GM23338 (cell line): ENCODE measurements around the gene EIF4EBP3. TPM values are rescaled to one million over a fixed set of nuclear protein-coding genes. Genes with fewer than 3 reads are reported as not detected.
A peak's percentile ranks its signal among the peaks of the same experiment; 100 is the strongest.

Experiments used
- ATAC-seq: fragments of 200-7000 bp; cut with Tn5 transposase; 3 replicates; pipeline ENCODE4 v1.9.1; 2020
- DNase-seq: peaks from one replicate; pipeline ENCODE4 v3.0.0-alpha.2; 2015; ENCODE audit warnings: low spot score
- H2AFZ ChIP-seq: fragments of 200-600 bp; sonication (generic); 2 replicates; pipeline ENCODE4 v1.8.0; 2016; ENCODE audit warnings: antibody characterized with exemption, mild to moderate bottlenecking, moderate library complexity
- H3F3A ChIP-seq: fragments of 200-600 bp; sonication (generic); replicated peaks from 2 replicates; pipeline ENCODE4 v1.8.0; 2017; ENCODE audit warnings: antibody characterized with exemption, mixed run types, low read depth
- H3K27ac ChIP-seq: fragments of 200-600 bp; sonication (generic); 2 replicates; pipeline ENCODE4 v1.6.1; 2016; ENCODE audit warnings: low read depth
- H3K27me3 ChIP-seq: fragments of 200-600 bp; sonication (generic); 2 replicates; pipeline ENCODE4 v1.8.0; 2016; ENCODE audit warnings: mild to moderate bottlenecking, mixed run types, moderate library complexity; ENCODE audit not compliant: insufficient read depth
- H3K36me3 ChIP-seq: fragments of 200-600 bp; sonication (generic); 2 replicates; pipeline ENCODE4 v1.8.0; 2016; ENCODE audit warnings: mild to moderate bottlenecking; ENCODE audit not compliant: insufficient read depth
- H3K4me1 ChIP-seq: fragments of 200-600 bp; sonication (generic); 2 replicates; pipeline ENCODE4 v1.8.0; 2016; ENCODE audit warnings: mild to moderate bottlenecking, moderate library complexity; ENCODE audit not compliant: insufficient read depth
- H3K4me2 ChIP-seq: fragments of 200-600 bp; sonication (generic); 2 replicates; pipeline ENCODE4 v1.7.1; 2017; ENCODE audit warnings: mixed run types
- H3K4me3 ChIP-seq: fragments of 200-600 bp; sonication (generic); 2 replicates; pipeline ENCODE4 v1.6.1; 2016; ENCODE audit warnings: mixed run types
- H3K79me2 ChIP-seq: fragments of 200-600 bp; sonication (generic); replicated peaks from 2 replicates; pipeline ENCODE4 v1.8.0; 2017; ENCODE audit warnings: mild to moderate bottlenecking; ENCODE audit not compliant: insufficient read depth
- H3K9me2 ChIP-seq: fragments of 200-600 bp; sonication (generic); 2 replicates; pipeline ENCODE4 v1.8.0; 2017; ENCODE audit not compliant: insufficient read depth
- H4K20me1 ChIP-seq: fragments of 200-600 bp; sonication (generic); replicated peaks from 2 replicates; pipeline ENCODE4 v1.8.0; 2017; ENCODE audit warnings: mild to moderate bottlenecking; ENCODE audit not compliant: insufficient read depth
- H3K27ac Mint-ChIP-seq: 2 replicates; pipeline ENCODE4 v1.8.0; 2020; ENCODE audit warnings: inconsistent platforms, mild to moderate bottlenecking, moderate library complexity, mixed read lengths
- H3K27me3 Mint-ChIP-seq: 3 replicates; pipeline ENCODE4 v1.8.0; 2022; ENCODE audit warnings: low read depth, mild to moderate bottlenecking, moderate library complexity, mixed read lengths, inconsistent platforms; ENCODE audit not compliant: insufficient read depth, poor library complexity
- H3K36me3 Mint-ChIP-seq: 3 replicates; pipeline ENCODE4 v1.8.0; 2021; ENCODE audit warnings: low read depth, mild to moderate bottlenecking, inconsistent platforms, moderate library complexity, mixed read lengths
- H3K4me1 Mint-ChIP-seq: 3 replicates; pipeline ENCODE4 v1.8.0; 2020; ENCODE audit warnings: mild to moderate bottlenecking, inconsistent platforms, mixed read lengths
- H3K4me3 Mint-ChIP-seq: 3 replicates; pipeline ENCODE4 v1.8.0; 2021; ENCODE audit warnings: moderate library complexity, mild to moderate bottlenecking, inconsistent platforms, mixed read lengths
- H3K9me3 Mint-ChIP-seq: 3 replicates; pipeline ENCODE4 v1.8.0; 2020; ENCODE audit warnings: moderate library complexity, mild to moderate bottlenecking, inconsistent platforms, mixed read lengths
- CREB1 ChIP-seq: fragments of 250-450 bp; sonication (Bioruptor Pico); IDR thresholded peaks from 2 replicates; pipeline ENCODE4 v1.5.0; 2020; ENCODE audit warnings: low read depth, mild to moderate bottlenecking, moderate library complexity
- EZH2 ChIP-seq: fragments of 200-600 bp; sonication (generic); IDR thresholded peaks from one replicate; pipeline ENCODE4 v1.8.0; 2017; ENCODE audit warnings: antibody characterized with exemption, mild to moderate bottlenecking, low read depth; ENCODE audit not compliant: unreplicated experiment
- EZH2phosphoT487 ChIP-seq: fragments of 200-600 bp; sonication (generic); IDR thresholded peaks from one replicate; pipeline ENCODE4 v1.8.1; 2018; ENCODE audit warnings: antibody characterized with exemption; ENCODE audit not compliant: unreplicated experiment
- JUNB ChIP-seq: IDR thresholded peaks from one replicate; pipeline ENCODE4 v1.6.1; 2016; ENCODE audit warnings: antibody characterized with exemption; ENCODE audit not compliant: unreplicated experiment
- NANOG ChIP-seq: IDR thresholded peaks from 2 replicates; pipeline ENCODE4 v1.6.1; 2016; ENCODE audit warnings: antibody characterized with exemption, borderline replicate concordance
- POLR2AphosphoS5 ChIP-seq: IDR thresholded peaks from 2 replicates; pipeline ENCODE4 v1.6.1; 2016; ENCODE audit warnings: antibody characterized with exemption, low read depth
- REST ChIP-seq: IDR thresholded peaks from one replicate; pipeline ENCODE4 v1.6.1; 2018; ENCODE audit warnings: antibody characterized with exemption; ENCODE audit not compliant: unreplicated experiment
- STAT1 ChIP-seq: IDR thresholded peaks from one replicate; pipeline ENCODE4 v1.6.1; 2016; ENCODE audit warnings: antibody characterized with exemption; ENCODE audit not compliant: unreplicated experiment
- ZNF114 ChIP-seq: fragments of 250-450 bp; sonication (Bioruptor Pico); IDR thresholded peaks from 2 replicates; pipeline ENCODE4 v1.5.0; 2020; ENCODE audit warnings: mild to moderate bottlenecking, moderate library complexity
- ZNF331 ChIP-seq: fragments of 250-450 bp; sonication (Bioruptor Pico); IDR thresholded peaks from 2 replicates; pipeline ENCODE4 v1.5.0; 2020; ENCODE audit warnings: low read depth, mild to moderate bottlenecking, moderate library complexity
- polyA plus RNA-seq: library from polyadenylated mRNA; unstranded; fragments of >200 nt; fragmentation: Nextera tagmentation; extraction: Ambion mirVana; gene quantifications from 2 replicates; pipeline ENCODE4 v1.2.1, GENCODE V29; 2016
- total RNA-seq: library from RNA; depleted of rRNA; stranded (reverse); fragments of >200 nt; shearing (Covaris generic); gene quantifications from 2 replicates; pipeline ENCODE4 v1.2.3, GENCODE V29; 2014
- TF ChIP-seq, protein P1 (sequence below): IDR thresholded peaks from 2 replicates; pipeline ENCODE4 v1.6.1; 2016; ENCODE audit warnings: antibody characterized with exemption
- TF ChIP-seq, protein P2 (sequence below), 2 experiments: fragments of 200-600 bp in 1 of 2; sonication (generic) in 1 of 2; conservative IDR thresholded peaks; 2 replicates each; pipeline versions ENCODE4 v1.5.1 to v1.6.1; 2016 to 2017; ENCODE audit warnings: antibody characterized with exemption in 2 of 2, low read depth in 2 of 2, mild to moderate bottlenecking in 2 of 2, moderate library complexity in 1 of 2
- TF ChIP-seq, protein P3 (sequence below): fragments of 250-450 bp; sonication (Bioruptor Pico); IDR thresholded peaks from 2 replicates; pipeline ENCODE4 v1.5.0; 2020; ENCODE audit warnings: mild to moderate bottlenecking, moderate library complexity

The EIF4EBP3 gene
- total and polyA plus RNA-seq, 2 experiments from 2014 or later: 2.4 to 21.5 TPM

DNA sequence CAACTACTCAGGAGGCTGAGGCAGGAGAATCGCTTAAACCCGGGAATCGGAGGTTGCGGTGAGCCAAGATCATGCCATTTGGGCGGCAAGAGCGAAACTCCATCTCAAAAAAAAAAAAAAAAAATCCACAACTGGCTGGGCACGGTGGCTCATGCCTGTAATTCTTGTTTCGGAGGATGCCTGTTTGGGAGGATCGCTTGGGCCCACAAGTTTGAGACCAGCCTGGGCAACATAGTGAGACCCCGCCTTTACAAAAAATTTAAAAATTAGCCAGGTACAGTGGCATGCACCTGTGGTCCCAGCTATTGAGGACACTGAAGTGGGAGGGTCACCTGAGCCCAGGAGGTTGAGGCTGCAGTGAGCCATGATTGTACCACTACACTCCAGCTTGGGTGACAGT, 1.9 kb upstream of the EIF4EBP3 start:
- peaks cover 55% of the 10 kb centered on the region for H3K36me3 Mint-ChIP-seq
- peaks cover 29% of the 10 kb centered on the region for H3K36me3 ChIP-seq

More for the DNA sequence above, 1.9 kb upstream of the EIF4EBP3 start:
- H3K9me3 Mint-ChIP-seq: no peaks in the 10 kb centered on the region
- no peaks in the 10 kb centered on the region for H3K79me2 ChIP-seq
- H3K4me3 ChIP-seq: no peak overlapping the region
- ATAC-seq: no peak
- TF ChIP-seq ZNF114 (CRISPR knock-in tag) (no peak), ZNF331 (no peak), JUNB (no peak), EZH2phosphoT487 (no peak), EZH2 (no peak), NANOG (no peak), POLR2AphosphoS5 (no peak), STAT1 (no peak), REST (no peak), CREB1 (no peak)
- TF ChIP-seq, protein P1, sequence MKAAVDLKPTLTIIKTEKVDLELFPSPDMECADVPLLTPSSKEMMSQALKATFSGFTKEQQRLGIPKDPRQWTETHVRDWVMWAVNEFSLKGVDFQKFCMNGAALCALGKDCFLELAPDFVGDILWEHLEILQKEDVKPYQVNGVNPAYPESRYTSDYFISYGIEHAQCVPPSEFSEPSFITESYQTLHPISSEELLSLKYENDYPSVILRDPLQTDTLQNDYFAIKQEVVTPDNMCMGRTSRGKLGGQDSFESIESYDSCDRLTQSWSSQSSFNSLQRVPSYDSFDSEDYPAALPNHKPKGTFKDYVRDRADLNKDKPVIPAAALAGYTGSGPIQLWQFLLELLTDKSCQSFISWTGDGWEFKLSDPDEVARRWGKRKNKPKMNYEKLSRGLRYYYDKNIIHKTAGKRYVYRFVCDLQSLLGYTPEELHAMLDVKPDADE: no peak
- TF ChIP-seq, protein P2, sequence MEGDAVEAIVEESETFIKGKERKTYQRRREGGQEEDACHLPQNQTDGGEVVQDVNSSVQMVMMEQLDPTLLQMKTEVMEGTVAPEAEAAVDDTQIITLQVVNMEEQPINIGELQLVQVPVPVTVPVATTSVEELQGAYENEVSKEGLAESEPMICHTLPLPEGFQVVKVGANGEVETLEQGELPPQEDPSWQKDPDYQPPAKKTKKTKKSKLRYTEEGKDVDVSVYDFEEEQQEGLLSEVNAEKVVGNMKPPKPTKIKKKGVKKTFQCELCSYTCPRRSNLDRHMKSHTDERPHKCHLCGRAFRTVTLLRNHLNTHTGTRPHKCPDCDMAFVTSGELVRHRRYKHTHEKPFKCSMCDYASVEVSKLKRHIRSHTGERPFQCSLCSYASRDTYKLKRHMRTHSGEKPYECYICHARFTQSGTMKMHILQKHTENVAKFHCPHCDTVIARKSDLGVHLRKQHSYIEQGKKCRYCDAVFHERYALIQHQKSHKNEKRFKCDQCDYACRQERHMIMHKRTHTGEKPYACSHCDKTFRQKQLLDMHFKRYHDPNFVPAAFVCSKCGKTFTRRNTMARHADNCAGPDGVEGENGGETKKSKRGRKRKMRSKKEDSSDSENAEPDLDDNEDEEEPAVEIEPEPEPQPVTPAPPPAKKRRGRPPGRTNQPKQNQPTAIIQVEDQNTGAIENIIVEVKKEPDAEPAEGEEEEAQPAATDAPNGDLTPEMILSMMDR (conservative IDR thresholded peaks at IDR 0.05; ENCODE audit: low read depth in 2 of 2): no peak
- TF ChIP-seq, protein P3, sequence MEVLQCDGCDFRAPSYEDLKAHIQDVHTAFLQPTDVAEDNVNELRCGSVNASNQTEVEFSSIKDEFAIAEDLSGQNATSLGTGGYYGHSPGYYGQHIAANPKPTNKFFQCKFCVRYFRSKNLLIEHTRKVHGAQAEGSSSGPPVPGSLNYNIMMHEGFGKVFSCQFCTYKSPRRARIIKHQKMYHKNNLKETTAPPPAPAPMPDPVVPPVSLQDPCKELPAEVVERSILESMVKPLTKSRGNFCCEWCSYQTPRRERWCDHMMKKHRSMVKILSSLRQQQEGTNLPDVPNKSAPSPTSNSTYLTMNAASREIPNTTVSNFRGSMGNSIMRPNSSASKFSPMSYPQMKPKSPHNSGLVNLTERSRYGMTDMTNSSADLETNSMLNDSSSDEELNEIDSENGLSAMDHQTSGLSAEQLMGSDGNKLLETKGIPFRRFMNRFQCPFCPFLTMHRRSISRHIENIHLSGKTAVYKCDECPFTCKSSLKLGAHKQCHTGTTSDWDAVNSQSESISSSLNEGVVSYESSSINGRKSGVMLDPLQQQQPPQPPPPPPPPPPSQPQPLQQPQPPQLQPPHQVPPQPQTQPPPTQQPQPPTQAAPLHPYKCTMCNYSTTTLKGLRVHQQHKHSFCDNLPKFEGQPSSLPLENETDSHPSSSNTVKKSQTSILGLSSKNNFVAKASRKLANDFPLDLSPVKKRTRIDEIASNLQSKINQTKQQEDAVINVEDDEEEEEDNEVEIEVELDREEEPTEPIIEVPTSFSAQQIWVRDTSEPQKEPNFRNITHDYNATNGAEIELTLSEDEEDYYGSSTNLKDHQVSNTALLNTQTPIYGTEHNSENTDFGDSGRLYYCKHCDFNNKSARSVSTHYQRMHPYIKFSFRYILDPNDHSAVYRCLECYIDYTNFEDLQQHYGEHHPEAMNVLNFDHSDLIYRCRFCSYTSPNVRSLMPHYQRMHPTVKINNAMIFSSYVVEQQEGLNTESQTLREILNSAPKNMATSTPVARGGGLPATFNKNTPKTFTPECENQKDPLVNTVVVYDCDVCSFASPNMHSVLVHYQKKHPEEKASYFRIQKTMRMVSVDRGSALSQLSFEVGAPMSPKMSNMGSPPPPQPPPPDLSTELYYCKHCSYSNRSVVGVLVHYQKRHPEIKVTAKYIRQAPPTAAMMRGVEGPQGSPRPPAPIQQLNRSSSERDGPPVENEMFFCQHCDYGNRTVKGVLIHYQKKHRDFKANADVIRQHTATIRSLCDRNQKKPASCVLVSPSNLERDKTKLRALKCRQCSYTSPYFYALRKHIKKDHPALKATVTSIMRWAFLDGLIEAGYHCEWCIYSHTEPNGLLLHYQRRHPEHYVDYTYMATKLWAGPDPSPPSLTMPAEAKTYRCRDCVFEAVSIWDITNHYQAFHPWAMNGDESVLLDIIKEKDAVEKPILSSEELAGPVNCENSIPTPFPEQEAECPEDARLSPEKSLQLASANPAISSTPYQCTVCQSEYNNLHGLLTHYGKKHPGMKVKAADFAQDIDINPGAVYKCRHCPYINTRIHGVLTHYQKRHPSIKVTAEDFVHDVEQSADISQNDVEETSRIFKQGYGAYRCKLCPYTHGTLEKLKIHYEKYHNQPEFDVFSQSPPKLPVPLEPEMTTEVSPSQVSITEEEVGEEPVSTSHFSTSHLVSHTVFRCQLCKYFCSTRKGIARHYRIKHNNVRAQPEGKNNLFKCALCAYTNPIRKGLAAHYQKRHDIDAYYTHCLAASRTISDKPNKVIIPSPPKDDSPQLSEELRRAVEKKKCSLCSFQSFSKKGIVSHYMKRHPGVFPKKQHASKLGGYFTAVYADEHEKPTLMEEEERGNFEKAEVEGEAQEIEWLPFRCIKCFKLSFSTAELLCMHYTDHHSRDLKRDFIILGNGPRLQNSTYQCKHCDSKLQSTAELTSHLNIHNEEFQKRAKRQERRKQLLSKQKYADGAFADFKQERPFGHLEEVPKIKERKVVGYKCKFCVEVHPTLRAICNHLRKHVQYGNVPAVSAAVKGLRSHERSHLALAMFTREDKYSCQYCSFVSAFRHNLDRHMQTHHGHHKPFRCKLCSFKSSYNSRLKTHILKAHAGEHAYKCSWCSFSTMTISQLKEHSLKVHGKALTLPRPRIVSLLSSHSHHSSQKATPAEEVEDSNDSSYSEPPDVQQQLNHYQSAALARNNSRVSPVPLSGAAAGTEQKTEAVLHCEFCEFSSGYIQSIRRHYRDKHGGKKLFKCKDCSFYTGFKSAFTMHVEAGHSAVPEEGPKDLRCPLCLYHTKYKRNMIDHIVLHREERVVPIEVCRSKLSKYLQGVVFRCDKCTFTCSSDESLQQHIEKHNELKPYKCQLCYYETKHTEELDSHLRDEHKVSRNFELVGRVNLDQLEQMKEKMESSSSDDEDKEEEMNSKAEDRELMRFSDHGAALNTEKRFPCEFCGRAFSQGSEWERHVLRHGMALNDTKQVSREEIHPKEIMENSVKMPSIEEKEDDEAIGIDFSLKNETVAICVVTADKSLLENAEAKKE (CRISPR knock-in tag): no peak
- no peak overlapping the region for H3K4me2 ChIP-seq
- no peak overlapping the region for H3K27ac Mint-ChIP-seq
- H3K9me2 ChIP-seq: no peaks in the 10 kb centered on the region
- H3K4me1 Mint-ChIP-seq: peaks cover 24% of the 10 kb centered on the region
- no peak for DNase-seq
- peaks cover 17% of the 10 kb centered on the region for H3F3A ChIP-seq
- H3K27me3 ChIP-seq: no peaks in the 10 kb centered on the region
- H3K4me1 ChIP-seq: peaks cover 26% of the 10 kb centered on the region
- H3K4me3 Mint-ChIP-seq: no peak overlapping the region
- H4K20me1 ChIP-seq: peaks cover 2% of the 10 kb centered on the region
- peaks cover 17% of the 10 kb centered on the region for H3K27me3 Mint-ChIP-seq
- H3K27ac ChIP-seq: peak overlapping the region; percentile 92; the same call in 1 of the 2 replicates
- no peak overlapping the region for H2AFZ ChIP-seq
